GM18502 (cell line): ENCODE results near the gene UBR4.
"Not testable (repeated sequence)": the region's sequence is repeated elsewhere in the genome, so short reads cannot be mapped to it uniquely, and the experiment has no call there.

Experiments
- ATAC-seq: cut with Tn5 transposase; IDR thresholded peaks from one replicate; pipeline ENCODE4 v1.9.1; 2021; ENCODE audit warnings: mild to moderate bottlenecking; ENCODE audit not compliant: unreplicated experiment, poor library complexity

The UBR4 gene

GRCh38 chr1:19220991-19221390 is 10.9 kb upstream of the UBR4 start:
- ATAC-seq = no peak

- no peak for ATAC-seq
Measured at GRCh38 chr1:19220080-19220846, 10.2 kb upstream of the UBR4 start.

DNA sequence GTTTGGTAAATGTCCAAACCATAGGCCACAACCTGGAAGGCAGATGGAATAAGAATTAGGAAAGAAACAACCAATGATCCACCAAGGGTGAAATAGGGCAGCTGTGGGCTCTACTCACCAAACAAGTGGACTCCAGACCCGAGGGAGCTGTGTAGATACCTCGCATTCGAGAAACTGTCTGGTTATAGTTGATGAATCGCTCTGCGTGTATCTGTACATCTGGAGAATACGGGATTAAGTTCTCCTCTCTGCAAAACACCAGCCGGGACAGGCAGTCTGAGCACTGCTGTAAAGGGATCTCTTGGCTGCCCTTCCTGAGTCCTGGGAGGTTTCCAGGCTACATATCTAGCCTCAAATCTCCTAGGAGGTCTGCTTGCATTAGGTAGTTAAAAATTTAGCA is 9.4 kb upstream of the UBR4 start:
- ATAC-seq = no peak

- not testable (repeated sequence) for ATAC-seq
Measured at GRCh38 chr1:19216585-19216984, 6.5 kb upstream of the UBR4 start.

- no peak for ATAC-seq
Measured at GRCh38 chr1:19213580-19213979, 3.5 kb upstream of the UBR4 start.

DNA sequence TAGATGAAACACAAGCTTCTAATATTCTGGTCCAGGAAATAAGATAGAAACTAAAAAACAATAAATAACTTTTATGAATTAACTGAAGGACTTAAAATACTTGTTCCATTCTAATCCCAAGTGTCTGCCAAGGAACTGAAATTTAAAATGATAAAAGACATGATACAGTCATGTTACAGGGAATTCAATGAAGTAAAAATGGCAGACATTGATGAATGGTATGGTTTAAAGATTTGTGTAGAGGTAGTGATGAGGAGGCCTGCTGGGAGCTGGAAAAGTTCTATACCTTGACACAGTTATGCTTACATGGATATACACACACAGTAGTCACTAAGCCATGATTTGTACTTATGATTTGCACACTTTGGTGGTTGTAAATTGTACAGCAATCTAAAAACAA is 2.1 kb upstream of the UBR4 start:
- ATAC-seq = no peak

DNA sequence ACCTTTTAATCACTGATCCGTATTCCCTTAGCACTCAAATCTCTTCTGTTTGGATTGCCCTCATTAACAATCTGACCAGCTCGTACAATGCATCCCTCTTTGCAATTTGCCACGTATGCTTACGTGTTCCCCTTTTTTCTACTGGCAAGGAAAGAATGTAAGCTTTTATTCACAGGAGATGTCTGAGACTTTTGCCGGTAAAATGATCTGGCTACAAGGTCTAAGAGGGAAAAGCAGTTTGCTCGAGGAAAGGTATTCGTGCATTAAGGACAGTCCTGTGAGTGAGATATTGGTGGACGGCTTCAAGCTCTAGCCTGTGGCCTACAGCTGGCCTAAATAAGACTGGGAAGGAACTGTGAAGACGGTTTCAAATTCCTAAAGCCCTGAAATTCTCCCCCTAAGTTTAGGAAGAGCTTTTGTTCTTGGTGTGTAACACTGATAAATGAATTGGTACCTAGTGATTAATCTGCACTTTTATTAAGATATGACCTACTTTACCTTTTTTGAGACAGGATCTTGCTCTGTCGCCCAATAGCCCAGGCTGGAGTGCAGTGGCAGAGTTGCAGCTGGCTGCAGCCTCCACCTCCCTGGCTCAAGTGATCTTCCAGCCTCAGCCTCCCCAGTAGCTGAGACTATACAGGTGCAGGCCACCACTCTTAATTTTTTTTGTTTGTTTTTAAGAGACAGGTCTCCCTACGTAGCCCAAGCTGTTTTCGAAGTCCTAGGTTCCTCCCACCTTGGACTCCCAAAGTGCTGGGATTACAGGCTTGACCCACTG is 895 bp upstream of the UBR4 start:
- ATAC-seq = no peak

DNA sequence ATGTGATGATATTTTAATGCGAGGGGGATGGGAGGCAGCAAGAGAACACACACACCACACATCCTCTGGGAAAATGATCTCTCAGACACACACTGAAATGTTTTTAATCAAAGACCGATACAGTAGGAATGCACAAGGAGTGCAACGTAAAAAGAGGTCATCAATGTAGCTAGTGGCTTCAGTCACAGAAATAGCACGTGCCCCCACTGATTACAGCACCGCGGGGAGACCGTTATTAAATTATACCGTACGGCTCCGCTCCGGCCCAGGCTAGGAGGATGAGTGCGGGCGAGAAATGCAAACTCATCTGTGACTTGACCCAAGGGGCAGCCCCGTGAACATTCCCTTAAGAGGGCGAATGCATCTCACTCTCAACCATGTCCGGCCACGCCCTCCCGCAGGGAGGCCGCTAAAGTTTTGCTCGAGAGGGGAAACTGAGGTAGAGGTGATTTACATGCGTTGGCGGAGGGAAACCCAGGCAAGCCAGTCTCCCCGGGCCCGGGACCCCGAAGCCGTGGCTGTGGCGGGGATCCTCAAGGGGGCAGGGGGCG is 552 bp downstream of the UBR4 start:
- ATAC-seq = peak; percentile 39

GRCh38 chr1:19208710-19209438 is 1.2 kb downstream of the UBR4 start:
- no peak for ATAC-seq

DNA sequence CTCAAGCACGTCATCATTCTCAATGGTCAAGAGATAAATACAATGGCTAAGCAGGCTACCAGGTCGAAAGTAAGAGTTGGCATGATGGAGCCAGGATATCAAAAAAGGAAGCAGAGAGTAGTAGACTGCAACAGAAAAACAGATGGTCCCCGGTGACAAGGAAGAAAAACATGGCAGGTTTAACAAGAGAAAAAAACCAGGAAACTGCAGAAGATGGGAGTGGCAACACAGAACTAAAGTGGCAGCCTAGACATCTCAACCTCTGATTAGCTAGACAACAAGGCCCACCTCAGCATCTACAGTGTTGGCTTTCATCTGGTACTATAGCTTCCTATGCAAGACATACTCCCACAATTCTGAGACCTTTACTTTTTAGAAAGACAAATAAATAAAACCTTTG is 3.1 kb downstream of the UBR4 start:
- no peak for ATAC-seq

- ATAC-seq = no peak
Measured at GRCh38 chr1:19205845-19206244, 4.2 kb downstream of the UBR4 start.

GRCh38 chr1:19205403-19205802 is 4.7 kb downstream of the UBR4 start:
- ATAC-seq = no peak

DNA sequence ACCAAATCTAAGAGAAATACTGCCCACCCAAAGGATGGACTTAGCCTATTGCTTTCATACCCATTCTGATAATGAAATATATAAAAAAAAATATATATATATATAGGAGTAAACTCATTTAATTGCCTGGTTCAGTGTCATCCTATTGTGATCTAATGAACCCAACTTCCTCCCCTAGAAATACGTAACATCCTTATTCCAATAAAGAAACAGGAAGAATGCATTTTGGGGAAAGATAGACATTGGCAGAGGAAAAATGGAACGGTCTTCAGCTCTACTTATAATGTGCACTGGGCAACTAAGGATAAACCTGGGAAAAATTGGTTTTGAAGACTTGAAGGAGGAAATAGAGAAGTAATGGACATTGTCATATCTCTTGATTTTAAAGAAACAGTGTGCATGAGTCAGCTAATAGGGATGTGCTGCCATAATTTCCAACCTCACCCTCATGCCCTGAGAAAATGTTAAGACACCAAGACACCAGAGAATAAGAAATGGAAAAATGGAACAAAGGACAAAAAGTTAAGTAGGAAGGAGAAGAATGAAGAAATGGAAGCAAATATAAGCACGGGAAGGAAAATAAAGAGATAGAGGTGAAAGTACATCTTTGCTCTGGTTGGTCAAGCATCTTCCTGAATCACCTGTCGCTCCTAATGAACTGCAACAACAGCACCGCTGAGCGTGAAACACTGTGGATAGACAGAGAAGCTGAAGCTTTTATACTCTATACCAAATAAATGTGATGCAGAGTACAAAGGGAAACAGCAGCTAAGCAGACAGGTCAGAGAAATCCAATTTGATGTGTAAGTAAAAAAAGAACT is 5.4 kb downstream of the UBR4 start:
- no peak for ATAC-seq

GRCh38 chr1:19203440-19203839 is 6.6 kb downstream of the UBR4 start:
- ATAC-seq = no peak

DNA sequence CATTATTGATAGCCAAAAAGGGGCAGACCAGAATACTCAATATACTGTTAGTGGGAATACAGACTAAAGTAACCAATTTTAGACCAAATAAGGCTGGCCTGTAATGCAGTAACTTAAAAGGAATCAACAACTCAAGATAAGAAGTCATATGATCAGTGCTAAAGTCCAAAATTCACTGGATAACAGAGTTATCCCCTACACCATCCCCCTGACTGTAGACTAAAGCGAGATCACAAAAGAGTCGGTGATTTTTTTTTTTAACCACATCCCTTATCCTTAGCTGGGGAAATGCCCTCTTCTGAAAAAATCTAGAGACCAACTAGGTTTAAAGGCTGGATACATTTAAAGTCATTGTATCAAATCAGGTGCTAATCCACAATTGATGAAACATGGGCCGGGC is 7.7 kb downstream of the UBR4 start:
- ATAC-seq = no peak

DNA sequence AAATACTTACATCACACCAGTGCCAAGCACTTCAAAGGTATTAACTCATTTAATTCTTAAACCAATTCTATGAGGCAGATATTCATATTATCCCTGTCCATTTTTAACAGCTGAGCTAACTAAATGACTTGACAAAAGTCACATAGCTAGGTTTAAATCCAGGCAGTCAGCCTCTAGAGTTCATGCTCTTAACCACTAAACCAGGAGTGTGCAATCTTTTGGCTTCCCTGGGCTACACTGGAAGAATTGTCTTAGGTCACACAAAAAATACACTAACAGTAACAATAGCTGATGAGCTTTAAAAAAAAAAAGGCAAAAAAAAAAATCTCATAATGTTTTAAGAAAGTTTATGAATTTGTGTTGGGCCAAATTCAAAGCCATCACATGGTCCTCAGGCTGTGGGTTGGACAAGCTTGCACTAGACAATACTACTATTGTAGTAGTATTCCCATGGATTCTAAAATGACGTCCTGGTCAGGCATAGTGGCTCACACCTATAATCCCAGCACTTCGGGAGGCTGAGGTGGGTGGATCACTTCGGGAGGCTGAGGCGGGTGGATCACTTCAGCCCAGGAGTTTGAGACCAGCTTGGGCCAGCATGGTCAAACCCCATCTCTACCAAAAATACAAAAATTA is 10.0 kb downstream of the UBR4 start:
- ATAC-seq = no peak

GRCh38 chr1:19199329-19199968 is 10.6 kb downstream of the UBR4 start:
- no peak for ATAC-seq

DNA sequence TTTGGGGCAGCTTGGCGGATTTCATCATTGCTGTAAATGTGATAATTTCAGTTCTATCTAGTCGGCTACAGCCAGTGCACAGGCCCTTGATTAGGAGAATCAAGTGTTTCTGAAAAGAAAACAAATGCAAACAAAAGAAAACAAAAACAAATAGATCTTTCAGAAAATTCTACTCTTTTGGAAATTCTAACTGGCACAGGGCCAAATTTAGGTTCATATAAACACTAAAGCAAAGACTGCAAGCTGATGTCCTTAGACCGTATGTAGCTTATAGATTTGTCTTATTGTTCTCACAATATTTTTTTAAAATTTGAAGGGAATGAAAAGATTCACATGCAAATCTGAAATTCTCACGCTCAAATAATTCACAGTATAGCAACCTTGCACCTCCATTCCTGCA is 11.2 kb downstream of the UBR4 start:
- ATAC-seq = no peak

DNA sequence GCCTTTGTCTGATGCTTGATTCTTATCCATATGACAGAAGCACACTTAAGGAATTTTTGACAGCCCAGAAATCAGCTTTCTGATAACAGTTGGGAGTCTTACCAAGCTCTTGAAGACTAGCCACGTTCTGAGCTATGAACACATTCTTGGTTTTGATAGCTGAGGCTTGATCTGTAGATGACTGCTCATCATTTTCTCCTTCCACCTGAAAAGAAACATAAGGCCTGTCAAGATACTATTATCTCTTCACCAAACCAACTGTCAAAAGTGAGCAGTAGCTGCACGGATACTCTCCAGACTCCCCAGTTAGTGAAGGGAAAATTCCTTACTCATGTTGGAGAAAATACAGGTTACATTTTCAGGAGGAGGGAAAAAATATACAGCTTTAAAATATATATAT is 12.2 kb downstream of the UBR4 start:
- no peak for ATAC-seq
